ENCODE data around the gene LTBP4. TPM values are rescaled to one million over a fixed set of nuclear protein-coding genes. Genes with fewer than 3 reads are reported as not detected.
A peak's percentile ranks its signal among the peaks of the same experiment; 100 is the strongest.
"Not testable (repeated sequence)": the region's sequence is repeated elsewhere in the genome, so short reads cannot be mapped to it uniquely, and the experiment has no call there.

The LTBP4 gene, protein sequence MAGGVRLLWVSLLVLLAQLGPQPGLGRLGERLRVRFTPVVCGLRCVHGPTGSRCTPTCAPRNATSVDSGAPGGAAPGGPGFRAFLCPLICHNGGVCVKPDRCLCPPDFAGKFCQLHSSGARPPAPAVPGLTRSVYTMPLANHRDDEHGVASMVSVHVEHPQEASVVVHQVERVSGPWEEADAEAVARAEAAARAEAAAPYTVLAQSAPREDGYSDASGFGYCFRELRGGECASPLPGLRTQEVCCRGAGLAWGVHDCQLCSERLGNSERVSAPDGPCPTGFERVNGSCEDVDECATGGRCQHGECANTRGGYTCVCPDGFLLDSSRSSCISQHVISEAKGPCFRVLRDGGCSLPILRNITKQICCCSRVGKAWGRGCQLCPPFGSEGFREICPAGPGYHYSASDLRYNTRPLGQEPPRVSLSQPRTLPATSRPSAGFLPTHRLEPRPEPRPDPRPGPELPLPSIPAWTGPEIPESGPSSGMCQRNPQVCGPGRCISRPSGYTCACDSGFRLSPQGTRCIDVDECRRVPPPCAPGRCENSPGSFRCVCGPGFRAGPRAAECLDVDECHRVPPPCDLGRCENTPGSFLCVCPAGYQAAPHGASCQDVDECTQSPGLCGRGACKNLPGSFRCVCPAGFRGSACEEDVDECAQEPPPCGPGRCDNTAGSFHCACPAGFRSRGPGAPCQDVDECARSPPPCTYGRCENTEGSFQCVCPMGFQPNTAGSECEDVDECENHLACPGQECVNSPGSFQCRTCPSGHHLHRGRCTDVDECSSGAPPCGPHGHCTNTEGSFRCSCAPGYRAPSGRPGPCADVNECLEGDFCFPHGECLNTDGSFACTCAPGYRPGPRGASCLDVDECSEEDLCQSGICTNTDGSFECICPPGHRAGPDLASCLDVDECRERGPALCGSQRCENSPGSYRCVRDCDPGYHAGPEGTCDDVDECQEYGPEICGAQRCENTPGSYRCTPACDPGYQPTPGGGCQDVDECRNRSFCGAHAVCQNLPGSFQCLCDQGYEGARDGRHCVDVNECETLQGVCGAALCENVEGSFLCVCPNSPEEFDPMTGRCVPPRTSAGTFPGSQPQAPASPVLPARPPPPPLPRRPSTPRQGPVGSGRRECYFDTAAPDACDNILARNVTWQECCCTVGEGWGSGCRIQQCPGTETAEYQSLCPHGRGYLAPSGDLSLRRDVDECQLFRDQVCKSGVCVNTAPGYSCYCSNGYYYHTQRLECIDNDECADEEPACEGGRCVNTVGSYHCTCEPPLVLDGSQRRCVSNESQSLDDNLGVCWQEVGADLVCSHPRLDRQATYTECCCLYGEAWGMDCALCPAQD (N-terminal part only)
- total RNA-seq: 100 to 1,000 TPM; 183 to 192 TPM
- long read RNA-seq, partial matches to known transcripts: 71 of 89 reads
- long read RNA-seq, other reads (novel, unspliced or antisense): 18 of 89 reads

DNA sequence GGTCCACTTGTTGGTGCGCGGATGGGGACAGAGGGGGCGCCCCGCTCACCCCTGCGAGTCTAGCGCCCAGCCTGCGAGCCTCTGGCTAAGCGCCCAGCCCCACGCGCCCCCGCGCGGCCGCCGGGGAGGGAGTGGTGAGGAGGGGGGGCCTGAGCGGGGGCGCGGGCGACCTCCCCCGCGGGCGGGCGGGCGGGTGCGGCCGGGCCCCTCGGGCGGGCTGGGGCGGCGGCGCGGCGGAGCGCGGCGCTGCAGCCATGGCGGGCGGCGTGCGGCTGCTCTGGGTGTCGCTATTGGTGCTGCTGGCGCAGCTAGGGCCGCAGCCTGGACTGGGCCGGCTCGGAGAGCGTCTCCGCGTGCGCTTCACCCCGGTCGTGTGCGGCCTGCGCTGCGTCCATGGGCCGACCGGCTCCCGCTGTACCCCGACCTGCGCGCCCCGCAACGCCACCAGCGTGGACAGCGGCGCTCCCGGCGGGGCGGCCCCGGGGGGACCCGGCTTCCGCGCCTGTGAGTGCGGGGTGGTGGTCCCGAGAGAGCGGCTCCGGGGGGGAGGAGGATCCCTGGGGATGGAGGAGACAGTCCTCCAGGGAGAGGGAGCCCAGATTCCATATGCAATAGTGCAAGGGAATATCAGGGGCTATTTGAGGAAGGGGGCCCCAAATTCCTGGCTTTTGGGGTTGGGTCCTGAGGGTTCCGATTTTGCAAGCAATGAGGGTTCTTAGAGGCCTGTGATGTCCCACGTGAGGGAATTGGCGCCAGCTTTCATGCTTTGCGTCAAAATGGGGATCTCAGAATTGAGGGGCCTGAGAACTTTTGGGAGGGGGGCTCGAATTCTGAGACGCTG lies at the start of gene LTBP4:
TSS of gene LTBP4 (plus strand) at position 236 of the 841 bp plus-strand sequence. CDS start at position 255, 19 bp downstream.
- DNase-seq: peak in 1 of 2 donors; percentile 75
- intact Hi-C loops (cut with DNase I, micrococcal nuclease): no loop called here
- ATAC-seq: no peak

DNA sequence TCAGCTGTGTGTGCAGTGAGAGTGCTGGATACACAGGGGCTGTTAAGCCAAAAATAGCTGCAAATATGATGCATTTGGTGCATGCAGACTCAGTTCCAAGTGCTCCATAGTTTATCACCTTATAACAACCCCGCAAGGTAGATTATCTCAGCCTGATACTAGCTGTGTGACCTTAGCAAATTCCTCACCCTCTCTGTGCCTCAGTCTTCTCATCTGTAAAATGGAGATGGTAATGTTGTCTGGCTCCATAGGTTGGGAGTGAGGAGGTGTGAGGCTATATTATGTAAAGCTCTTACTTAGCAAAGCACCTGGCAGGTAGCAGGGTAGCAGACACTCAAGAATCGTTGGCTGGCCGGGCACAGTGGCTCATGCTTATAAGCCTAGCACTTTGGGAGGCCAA lies 48.3 kb upstream of the LTBP4 start:
- ATAC-seq (no peak), DNase-seq (no peak)
- intact Hi-C loops (cut with DNase I, micrococcal nuclease): no loop called here

DNA sequence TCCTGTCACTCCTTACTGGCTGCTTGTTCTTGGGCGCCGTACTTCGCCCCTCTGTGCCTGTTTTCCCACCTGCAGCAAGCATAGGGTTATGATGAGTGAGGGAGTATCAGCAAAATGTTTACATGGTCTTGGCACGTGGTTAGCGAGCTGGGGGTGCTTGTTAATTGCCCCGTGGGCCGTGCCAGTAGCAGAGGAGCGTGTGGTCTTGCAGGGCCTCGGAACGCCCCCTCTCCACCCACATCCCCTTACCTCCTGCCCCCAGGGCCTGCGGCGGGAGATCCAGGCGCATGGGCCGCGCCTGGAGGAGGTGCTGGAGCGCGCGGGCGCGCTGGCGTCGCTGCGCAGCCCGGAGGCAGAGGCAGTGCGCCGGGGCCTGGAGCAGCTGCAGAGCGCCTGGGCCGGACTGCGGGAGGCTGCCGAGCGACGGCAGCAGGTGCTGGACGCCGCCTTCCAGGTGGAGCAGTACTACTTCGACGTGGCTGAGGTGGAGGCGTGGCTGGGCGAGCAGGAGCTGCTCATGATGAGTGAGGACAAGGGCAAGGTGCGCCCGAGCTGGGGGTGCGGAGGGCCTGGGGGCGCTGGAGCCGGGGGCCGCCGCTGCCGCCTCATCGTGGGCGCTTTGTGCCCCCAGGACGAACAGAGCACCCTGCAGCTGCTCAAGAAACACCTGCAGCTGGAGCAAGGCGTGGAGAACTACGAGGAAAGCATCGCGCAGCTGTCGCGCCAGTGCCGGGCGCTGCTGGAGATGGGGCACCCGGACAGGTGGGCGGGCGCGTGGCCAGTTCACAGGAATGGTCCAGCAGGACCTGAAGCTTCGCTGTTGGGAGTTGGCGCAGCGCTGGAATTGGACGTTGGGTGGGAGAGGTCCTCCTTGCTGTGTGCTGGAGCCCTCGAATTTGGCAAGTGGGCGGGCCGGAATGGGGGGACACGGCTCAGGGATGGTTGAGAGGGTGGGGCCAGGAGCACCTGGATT lies 47.0 kb upstream of the LTBP4 start:
- peak; percentile 77 for ATAC-seq
- intact Hi-C loops (cut with DNase I, micrococcal nuclease): no loop called here
- no peak for DNase-seq

DNA sequence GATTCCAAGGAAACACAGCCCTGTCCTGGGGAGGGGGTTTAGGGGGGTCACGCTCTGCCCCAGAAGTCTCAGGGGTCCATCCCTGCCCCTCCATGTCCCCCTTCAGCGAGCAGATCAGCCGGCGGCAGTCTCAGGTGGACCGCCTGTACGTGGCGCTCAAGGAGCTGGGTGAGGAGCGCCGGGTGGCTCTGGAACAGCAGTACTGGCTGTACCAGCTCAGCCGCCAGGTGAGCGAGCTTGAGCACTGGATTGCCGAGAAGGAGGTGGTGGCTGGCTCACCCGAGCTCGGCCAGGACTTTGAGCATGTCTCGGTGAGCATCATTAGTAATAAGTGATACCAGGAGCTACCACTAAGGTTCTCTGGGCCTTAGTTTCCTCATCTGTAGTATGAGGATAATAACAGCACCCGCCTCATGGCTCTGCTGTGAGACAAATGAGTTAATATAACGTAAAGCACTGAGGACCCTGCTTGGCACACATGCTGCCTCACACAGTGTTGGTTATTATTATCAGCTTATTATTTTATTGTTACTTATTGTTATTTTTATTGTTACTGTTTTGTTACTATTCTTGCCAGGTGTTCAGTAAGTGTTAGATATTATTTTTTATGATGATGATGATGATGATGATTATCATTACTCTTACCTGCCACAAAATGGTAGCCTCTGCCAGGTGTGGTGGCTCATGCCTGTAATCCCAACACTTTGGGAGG lies 45.0 kb upstream of the LTBP4 start:
- intact Hi-C loops (cut with DNase I, micrococcal nuclease): no loop called here
- DNase-seq (no peak), ATAC-seq (no peak)

DNA sequence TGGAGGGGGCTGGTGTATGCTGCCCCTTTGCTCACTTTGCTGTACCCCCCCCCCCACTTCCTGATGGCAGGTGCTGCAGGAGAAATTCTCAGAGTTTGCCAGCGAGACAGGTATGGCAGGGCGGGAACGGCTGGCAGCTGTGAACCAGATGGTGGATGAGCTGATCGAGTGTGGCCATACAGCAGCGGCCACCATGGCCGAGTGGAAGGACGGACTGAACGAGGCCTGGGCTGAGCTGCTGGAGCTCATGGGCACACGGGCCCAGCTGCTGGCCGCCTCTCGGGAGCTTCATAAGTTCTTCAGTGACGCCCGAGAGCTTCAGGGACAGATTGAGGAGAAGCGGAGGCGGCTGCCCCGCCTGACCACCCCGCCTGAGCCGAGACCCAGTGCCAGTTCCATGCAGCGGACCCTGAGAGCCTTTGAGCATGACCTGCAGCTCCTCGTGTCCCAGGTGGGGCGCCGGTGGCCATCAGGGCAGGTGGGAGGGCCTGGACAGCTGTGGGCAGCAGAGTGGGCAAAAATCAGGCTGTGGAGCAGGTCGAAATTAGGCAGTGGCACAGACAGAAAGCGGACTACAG lies 44.1 kb upstream of the LTBP4 start:
- no peak for DNase-seq
- intact Hi-C loops (cut with DNase I, micrococcal nuclease): no loop called here
- no peak for ATAC-seq

DNA sequence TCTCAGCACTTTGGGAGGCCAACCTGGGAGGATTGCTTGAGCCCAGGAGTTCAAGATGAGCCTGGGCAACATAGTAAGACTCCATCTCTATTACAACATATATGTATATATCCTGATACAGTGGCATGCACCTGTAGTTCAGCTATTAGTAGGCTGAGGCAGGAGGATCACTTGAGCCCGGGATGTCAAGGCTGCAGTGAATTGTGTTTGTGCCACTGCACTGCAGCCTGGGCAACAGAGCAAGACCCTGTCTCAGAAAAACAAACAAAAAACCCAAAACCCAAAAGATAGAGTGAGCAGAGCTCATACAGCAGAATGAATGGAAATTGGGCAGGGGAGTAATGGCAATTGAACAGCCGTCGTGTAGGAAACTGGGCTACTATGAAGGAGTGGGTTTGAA lies 41.8 kb upstream of the LTBP4 start:
- DNase-seq (no peak), ATAC-seq (no peak)
- intact Hi-C loops (cut with DNase I, micrococcal nuclease): no loop called here

DNA sequence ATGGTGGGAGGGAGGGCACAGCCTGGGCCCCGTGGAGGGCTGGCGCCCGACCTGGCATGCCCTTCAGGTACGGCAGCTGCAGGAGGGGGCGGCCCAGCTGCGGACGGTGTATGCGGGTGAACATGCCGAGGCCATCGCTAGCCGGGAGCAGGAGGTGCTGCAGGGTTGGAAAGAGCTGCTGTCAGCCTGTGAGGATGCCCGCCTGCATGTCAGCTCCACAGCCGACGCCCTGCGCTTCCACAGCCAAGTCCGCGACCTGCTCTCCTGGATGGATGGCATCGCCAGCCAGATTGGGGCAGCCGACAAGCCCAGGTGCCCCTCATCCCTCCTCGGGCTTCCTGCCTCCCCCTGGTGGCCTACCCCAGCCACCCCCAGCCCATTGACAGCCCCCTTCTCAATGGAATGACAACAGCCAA lies 41.1 kb upstream of the LTBP4 start:
- intact Hi-C loops (cut with DNase I, micrococcal nuclease): no loop called here
- no peak for ATAC-seq
- no peak for DNase-seq

DNA sequence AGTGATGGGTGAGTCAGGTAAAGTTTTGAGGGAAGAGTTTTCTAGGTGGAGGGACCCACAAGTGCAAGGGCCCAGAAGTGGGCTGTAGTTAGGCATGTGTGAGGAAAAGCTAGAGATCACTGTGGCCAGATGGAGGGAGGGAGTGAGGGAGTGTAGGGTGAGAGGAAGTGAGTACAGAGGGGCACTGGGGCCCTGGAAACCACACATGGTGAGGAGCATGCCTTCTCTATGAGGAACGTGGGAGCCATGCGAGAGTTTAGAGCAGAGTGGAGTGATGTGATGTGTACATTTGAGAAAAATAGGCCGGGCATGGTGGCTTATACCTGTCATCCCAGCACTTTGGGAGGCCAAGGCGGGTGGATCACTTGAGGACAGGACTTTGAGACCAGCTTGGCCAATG lies 39.2 kb upstream of the LTBP4 start:
- intact Hi-C loops (cut with DNase I, micrococcal nuclease): no loop called here
- ATAC-seq (no peak), DNase-seq (no peak)

DNA sequence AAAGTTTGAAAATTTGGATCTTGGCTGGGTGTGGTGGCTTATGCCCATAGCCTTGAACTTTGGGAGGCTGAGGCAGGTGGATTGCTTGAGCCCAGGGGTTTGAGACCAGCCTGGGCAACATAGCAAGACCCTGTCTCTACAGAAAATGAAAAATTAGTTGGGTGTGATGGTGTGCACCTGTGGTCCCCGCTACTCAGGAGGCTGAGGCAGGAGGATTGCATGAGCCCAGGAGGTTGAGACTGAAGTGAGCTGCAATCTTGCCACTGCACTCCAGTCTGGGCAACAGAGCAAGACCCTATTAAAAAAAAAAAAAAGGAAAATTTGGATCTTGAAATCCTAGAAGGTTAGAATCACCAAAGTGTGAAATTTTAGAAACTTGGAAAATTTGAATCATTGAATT lies 36.6 kb upstream of the LTBP4 start:
- DNase-seq; intact Hi-C loops (cut with DNase I, micrococcal nuclease); ATAC-seq: not testable (repeated sequence)

DNA sequence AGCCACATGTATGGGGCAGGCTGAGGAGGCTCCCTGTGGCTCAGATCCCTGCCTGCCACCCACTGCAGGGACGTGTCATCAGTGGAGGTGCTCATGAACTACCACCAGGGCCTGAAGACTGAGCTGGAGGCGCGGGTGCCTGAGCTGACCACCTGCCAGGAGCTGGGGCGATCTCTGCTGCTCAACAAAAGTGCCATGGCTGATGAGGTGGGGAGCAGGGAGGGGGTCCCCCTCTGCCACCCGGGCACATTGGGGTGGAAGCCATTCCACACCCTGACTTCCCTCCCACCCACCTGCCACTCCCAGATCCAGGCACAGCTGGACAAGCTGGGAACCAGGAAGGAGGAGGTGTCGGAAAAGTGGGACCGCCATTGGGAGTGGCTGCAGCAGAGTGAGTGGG lies 35.8 kb upstream of the LTBP4 start:
- ATAC-seq: no peak
- no peak for DNase-seq
- intact Hi-C loops (cut with DNase I, micrococcal nuclease): no loop called here

DNA sequence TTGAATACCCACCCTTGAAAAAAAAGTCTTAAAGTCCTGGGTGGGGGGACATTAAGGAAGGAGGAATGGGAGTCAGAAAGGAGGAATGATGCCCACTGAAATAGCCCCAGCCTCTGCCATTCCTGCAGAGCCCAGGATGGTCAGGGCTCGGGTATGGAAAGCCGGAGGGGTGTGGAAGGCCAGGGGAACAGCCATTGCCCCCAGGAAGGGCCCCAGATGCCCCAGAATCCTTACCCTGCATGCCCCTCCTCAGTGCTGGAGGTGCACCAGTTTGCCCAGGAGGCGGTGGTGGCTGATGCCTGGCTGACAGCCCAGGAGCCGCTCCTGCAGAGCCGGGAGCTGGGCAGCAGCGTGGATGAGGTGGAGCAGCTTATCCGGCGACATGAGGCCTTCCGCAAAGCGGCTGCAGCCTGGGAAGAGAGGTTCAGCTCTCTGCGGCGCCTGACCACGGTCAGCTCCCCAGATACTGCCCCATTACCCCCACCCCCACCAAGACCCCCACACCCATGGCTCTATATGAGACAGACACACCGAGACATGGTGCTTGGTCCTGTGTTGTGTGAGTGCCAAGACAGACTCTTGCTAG lies 35.2 kb upstream of the LTBP4 start:
- no peak for DNase-seq
- no peak for ATAC-seq

DNA sequence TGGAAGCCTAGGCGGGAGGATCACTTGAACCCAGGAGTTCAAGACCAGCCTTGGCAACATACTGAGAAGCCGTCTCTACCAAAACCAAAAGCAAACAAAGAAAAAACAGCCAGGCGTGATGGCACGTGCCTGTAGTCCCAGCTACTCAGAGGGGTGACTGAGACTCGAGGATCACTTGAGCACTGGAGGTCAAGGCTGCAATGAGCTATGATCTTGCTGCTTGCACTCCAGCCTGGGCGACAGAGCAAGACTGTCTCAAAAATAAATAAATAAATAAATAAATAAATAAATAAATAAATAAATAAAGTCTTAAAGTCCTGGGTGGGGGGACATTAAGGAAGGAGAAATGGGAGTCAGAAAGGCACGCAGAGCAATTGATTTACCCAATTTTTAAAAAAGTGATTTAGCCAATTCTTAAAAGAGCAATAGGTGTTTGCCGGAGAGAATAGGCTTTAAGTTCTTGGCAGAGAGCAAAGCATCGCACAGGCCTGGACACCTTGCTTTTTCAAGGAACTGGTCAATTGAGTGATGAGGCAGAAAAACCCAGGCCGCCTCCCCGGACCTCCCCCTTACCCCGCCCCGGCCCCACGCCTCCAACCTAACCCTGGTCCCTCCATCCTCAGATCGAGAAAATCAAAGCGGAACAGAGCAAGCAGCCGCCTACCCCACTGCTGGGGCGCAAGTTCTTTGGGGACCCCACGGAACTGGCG lies 34.0 kb upstream of the LTBP4 start:
- no peak for ATAC-seq
- intact Hi-C loops (cut with DNase I, micrococcal nuclease): no loop called here
- DNase-seq: no peak

More for the DNA sequence above, 35.2 kb upstream of the LTBP4 start:
- intact Hi-C loops (cut with DNase I, micrococcal nuclease): no loop called here

DNA sequence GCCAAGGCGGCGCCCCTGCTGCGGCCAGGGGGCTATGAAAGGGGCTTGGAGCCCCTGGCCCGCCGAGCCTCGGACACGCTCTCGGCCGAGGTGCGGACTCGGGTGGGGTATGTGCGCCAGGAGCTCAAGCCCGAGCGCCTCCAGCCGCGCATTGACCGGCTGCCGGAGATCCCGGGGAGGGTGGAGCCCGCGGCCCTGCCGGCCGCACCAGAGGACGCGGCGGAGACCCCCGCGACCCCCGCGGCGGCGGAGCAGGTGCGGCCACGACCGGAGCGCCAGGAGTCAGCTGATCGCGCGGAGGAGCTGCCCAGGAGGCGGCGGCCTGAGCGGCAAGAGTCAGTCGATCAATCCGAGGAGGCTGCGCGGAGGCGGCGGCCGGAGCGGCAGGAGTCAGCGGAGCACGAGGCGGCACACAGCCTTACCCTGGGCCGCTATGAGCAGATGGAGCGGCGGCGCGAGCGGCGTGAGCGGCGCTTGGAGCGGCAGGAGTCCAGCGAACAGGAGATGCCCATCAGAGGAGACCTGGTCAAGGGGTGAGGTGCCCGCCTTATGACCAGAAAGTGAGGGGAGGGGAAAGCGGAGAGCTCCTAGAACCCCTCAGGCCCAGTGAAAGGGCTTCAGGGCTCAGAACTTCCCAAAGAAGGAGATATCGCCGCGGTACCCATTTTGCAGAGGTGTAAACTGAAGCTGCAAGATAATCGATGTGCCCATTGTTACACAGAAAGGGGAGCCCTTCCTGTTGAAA lies 33.2 kb upstream of the LTBP4 start:
- ATAC-seq (no peak), DNase-seq (no peak)
- intact Hi-C loops (cut with DNase I, micrococcal nuclease): no loop called here

DNA sequence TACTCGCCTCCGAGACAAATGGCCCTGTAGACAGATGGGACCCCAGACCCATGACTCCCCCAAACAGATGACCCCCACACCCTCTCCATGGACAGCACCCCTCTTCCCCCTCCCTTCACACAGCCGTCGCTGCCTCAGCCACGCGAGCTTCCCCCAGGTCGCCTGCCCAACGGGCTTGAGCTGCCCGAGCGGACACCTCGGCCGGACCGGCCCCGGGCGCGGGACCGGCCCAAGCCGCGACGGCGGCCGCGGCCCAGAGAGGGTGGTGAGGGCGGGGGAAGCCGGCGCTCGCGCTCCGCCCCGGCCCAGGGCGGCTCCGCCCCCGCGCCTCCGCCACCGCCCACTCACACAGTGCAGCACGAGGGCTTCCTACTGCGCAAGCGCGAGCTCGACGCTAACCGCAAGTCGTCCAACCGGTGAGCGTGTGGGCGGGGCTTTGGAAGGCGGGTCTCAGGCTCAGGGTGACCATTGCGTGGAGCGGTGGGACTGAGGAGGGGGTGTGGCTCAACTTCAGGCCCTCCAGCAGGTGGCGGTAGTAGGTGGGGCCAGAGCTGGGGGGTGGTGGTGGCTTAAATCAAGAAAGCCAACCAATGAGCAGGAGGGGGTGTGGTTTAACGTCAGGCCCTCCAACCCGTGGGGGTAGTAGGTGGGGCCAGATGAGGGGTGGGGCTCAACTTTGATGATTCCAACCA lies 30.7 kb upstream of the LTBP4 start:
- intact Hi-C loops (cut with DNase I, micrococcal nuclease): no loop called here
- ATAC-seq (peak; percentile 96), DNase-seq (peak; percentile 100)
